LNCaP clone FGC (cell line): ENCODE measurements around the gene SLC26A6.
A peak's percentile ranks its signal among the peaks of the same experiment; 100 is the strongest.

Experiments used
- DNase-seq: peaks from one replicate; pipeline ENCODE4 v3.0.0-alpha.2; 2011; ENCODE audit warnings: low read depth
- H3K4me3 ChIP-seq: 2 replicates; pipeline ENCODE4 v1.5.1; 2011; ENCODE audit warnings: mild to moderate bottlenecking, low read depth, low read length, control low read depth
- TF ChIP-seq, protein P1 (sequence below): IDR thresholded peaks from 2 replicates; pipeline ENCODE4 v1.5.1; 2012; ENCODE audit warnings: mild to moderate bottlenecking; ENCODE audit not compliant: control insufficient read depth, insufficient read depth; ENCODE audit errors: extremely low read depth

Gene SLC26A6

DNA sequence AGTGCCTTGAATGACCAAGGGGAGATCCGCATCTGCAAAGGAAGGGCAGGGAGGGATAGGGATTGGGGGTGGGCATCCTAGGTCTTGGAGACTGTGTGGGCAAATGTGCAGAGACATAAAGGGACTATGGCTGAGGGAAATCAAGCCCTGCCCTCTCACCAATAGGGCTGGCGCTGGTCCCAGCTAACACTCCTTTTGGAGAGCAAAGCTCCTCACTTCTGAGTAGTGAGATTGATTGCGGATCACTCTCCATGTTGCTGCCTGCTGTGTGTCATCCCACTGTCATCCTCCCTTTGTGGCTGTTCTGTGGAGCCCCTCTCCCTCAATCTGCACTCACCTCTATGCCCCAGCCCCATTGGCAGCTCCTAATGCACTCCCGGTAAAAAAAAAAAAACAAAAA is 29.7 kb upstream of the SLC26A6 start:
- TF ChIP-seq, protein P1, sequence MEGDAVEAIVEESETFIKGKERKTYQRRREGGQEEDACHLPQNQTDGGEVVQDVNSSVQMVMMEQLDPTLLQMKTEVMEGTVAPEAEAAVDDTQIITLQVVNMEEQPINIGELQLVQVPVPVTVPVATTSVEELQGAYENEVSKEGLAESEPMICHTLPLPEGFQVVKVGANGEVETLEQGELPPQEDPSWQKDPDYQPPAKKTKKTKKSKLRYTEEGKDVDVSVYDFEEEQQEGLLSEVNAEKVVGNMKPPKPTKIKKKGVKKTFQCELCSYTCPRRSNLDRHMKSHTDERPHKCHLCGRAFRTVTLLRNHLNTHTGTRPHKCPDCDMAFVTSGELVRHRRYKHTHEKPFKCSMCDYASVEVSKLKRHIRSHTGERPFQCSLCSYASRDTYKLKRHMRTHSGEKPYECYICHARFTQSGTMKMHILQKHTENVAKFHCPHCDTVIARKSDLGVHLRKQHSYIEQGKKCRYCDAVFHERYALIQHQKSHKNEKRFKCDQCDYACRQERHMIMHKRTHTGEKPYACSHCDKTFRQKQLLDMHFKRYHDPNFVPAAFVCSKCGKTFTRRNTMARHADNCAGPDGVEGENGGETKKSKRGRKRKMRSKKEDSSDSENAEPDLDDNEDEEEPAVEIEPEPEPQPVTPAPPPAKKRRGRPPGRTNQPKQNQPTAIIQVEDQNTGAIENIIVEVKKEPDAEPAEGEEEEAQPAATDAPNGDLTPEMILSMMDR: no peak
- H3K4me3 ChIP-seq: no peak overlapping the region
- DNase-seq: no peak

DNA sequence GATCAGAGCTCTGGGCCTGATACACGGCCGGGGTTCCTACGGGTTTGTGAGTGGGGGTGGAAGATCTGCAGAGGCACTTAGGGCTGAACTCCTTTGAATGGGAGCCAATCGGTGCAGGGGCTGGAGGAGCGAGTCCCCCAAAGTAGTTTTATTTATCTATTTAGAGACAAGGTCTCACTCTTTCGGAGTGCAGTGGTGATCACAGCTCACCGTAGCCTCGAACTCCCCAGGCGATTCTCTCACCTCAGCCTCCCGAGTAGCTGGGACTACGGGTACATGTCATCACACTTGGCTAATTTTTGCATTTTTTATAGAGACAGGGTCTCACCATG is 29.0 kb upstream of the SLC26A6 start:
- peak overlapping the region; percentile 70 for H3K4me3 ChIP-seq
- TF ChIP-seq, protein P1: no peak
- DNase-seq: no peak

DNA sequence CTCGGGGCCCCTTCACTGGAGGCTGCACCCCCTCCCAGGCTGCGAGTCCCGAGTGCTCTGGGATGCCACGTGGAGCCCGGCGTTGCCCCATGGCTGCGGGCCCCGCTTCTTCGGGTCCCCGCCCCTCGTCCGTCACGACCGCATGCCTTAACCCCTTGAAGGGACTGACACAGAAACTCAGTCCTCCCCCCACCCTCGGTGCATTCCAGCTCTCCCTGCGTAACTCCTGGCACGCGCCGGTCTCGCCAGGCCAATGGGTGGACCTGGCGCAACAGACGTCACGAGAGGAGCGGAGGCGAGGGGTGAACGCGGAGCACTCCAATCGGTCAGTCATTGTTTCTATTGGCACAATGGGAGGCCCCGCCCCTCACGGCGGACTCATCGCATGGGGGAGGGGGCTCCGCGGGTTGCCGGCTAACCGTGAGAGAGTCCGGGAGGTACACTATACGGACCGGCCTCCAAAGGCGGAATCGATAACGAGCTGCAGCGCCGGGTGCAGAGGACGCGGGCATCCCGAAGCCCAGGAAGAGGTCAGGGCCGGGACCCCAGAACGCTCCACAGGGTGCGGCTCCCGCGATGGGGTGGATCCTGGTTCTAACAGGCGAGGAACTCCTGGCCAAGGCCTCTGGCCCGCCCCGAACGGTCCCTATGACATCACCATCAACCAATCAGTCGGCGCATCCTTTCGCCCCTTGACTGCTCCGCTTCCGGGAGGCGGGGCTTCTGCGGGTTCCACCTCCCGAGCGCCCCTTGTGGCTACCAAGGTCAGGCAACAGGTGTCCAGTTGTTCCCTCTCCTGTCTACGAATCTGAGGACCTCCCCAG is 28.4 kb upstream of the SLC26A6 start:
- H3K4me3 ChIP-seq: peak overlapping the region; percentile 70
- peak; percentile 99 for DNase-seq
- TF ChIP-seq, protein P1: peak; percentile 74

- TF ChIP-seq, protein P1: no peak
- DNase-seq: peak; percentile 90
- H3K4me3 ChIP-seq: peak within 1 kb of the TSS; percentile 70
These were observed 27.7 kb upstream of the SLC26A6 start, which contains the start of gene CELSR3 for GRCh38 chr3:48662753-48663488. Gene CELSR3 (minus strand): TSS chr3:48662886. CDS start chr3:48662634, 252 bp downstream.

DNA sequence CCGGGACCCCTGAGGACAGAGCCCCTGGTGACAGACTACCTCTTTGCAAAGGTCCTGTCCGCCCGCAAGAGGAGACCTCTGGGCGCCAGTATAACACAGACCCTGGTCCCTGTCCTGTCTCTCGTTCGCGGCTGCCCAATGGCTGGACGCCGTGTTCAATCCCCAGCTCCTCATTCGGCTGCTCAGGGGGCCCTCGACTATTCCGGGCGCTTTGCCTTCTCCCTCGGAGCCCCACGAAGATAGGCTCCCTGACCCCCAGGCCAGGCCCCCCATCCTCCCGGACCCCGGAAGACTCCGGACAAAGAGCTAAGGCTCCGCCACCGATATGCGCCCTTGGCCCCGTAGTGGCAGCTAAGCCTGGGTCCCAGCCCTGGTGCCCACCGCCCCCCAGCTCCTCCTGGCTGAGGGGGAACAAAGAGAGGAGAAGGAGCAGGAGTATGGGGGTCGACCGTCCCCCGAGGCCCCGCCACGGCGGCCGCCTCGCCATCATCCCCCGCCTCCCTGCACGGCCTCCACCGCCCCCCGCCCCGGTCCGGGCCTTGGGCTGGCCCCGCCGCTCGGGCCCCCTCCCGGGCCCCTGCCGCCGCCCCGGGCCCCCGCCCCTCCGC is 27.0 kb upstream of the SLC26A6 start:
- TF ChIP-seq, protein P1: no peak
- peak overlapping the region; percentile 70 for H3K4me3 ChIP-seq
- no peak for DNase-seq

GRCh38 chr3:48661501-48662144 is 26.4 kb upstream of the SLC26A6 start:
- no peak for DNase-seq
- H3K4me3 ChIP-seq: peak overlapping the region; percentile 70
- TF ChIP-seq, protein P1: no peak
